Heart right ventricle (tissue), 16 donors: ENCODE data around the gene NTHL1. TPM values are rescaled to one million over a fixed set of nuclear protein-coding genes. Genes with fewer than 3 reads are reported as not detected.

Source experiments
- ATAC-seq, 8 donors: fragments of 200-7000 bp; cut with Tn5 transposase; one replicate each; pipeline ENCODE4 v1.9.1; 2020; ENCODE audit warnings: mild to moderate bottlenecking in 8 of 8, moderate library complexity in 8 of 8, moderate number of reproducible peaks in 1 of 8
- DNase-seq, 2 donors: peaks; one replicate each; pipeline ENCODE4 v3.0.0-alpha.2; 2020
- H3K27ac ChIP-seq, 10 donors: fragments of 200-600 bp; sonication (generic) in 2 of 10; one replicate each; pipeline versions ENCODE4 v1.5.0 to v1.8.0; 2020 to 2022; ENCODE audit warnings: mild to moderate bottlenecking in 3 of 10
- H3K27me3 ChIP-seq, 7 donors: fragments of 200-600 bp; one replicate each; pipeline ENCODE4 v1.8.0; 2021 to 2022; ENCODE audit warnings: mild to moderate bottlenecking in 2 of 7
- H3K36me3 ChIP-seq, 9 donors: fragments of 200-600 bp; sonication (generic) in 1 of 9; one replicate each; pipeline versions ENCODE4 v1.5.0 to v1.8.0; 2020 to 2022; ENCODE audit warnings: mild to moderate bottlenecking in 2 of 9
- H3K4me1 ChIP-seq, 9 donors: fragments of 200-600 bp; sonication (generic) in 1 of 9; one replicate each; pipeline versions ENCODE4 v1.5.0 to v1.8.0; 2020 to 2022; ENCODE audit warnings: mild to moderate bottlenecking in 4 of 9
- H3K4me3 ChIP-seq, 10 donors: fragments of 200-600 bp; sonication (generic) in 2 of 10; one replicate each; pipeline versions ENCODE4 v1.5.0 to v1.8.0; 2020 to 2022; ENCODE audit warnings: mild to moderate bottlenecking in 7 of 10, moderate library complexity in 2 of 10
- H3K9me3 ChIP-seq, 11 donors: fragments of 200-600 bp in 10 of 11; sonication (generic) in 2 of 11; one replicate each; pipeline versions ENCODE4 v1.5.0 to v1.8.0; 2013 to 2022; ENCODE audit warnings: mild to moderate bottlenecking in 2 of 11, control low read depth in 1 of 11, moderate library complexity in 1 of 11
- WGBS, 2 donors: extraction: QIAGEN DNeasy Blood & Tissue Kit; methylation state at CpG; one replicate each; pipeline ENCODE4 v1.1.7; 2013; ENCODE audit warnings: inconsistent platforms in 1 of 2; 5-methylcytosine and 5-hydroxymethylcytosine counted together
- intact Hi-C, 10 donors: fragments of 100-400 bp; cut with DNase I; formaldehyde crosslinking; loops; one replicate each; pipeline versions ENCODE4 v1.11.1 to v1.14.2; 2022
- polyA plus RNA-seq, 2 donors: library from polyadenylated mRNA; stranded (reverse); fragments of 200-250 nt; gene quantifications; one replicate each; pipeline ENCODE4 v1.2.3, GENCODE V29; 2013
- total RNA-seq, 10 donors: library from RNA; stranded (reverse); fragmentation: NEBNext Ultra II Directional in 3 of 10; extraction: Animal tissue kit (Norgen Biotek cat#: 25700) in 3 of 10; gene quantifications; one replicate each; pipeline versions ENCODE4 v1.2.1 to v1.2.4, GENCODE V29; 2021 to 2023
- TF ChIP-seq, protein P1 (sequence below), 9 donors: fragments of 200-600 bp; sonication (generic) in 2 of 9; IDR thresholded peaks; one replicate each; pipeline versions ENCODE4 v1.5.0 to v1.8.0; 2021 to 2022; ENCODE audit warnings: antibody characterized with exemption in 9 of 9, mild to moderate bottlenecking in 5 of 9, moderate library complexity in 1 of 9
- donor health status: Arrhythmogenic right ventricular cardiomyopathy.
- donor health status: ischemic (EF 13 %, LVEDD 7.1; RV severe dilation, severe dysfunction).
- donor health status: healthy with polysubstance abuse.
- donor health status: DM: no; HTN: yes; CAD: no.
- donor health status: DM: no; HTN: no; CAD: no.
- donor health status: ischemic (EF 25% LVEDD 6.9; RV normal size, moderate dysfunction).
- donor health status: ischemic (EF 25% LVEDD 5.7; RV mildly dilated, moderate dysfunction).
- donor health status: healthy.
- donor health status: DM: yes; HTN: yes; CAD: no.
- donor health status: Ischemic cardiomyopathy.
- donor health status: ischemic (EF 35%, LVEDD 5.7; RV mildly dilated, moderate dysfunction).
- donor health status: nonischemic (EF 11% LVEDD 7.7; RV severe dilation, severe dysfunction).
- donor health status: DM: yes; HTN: yes; CAD: no.
- donor health status: PGD.
- donor health status: ischemic (EF 29% LVEDD 5.4; RV normal size, mild dysfunction).
- donor health status: nonischemic (EF 23%, LVEDD 6.1; RV moderate dilation, normal function).

NTHL1 gene
- total and polyA plus RNA-seq, 12 donors, result 9.8 to 51.9 (median 13.9) TPM

DNA sequence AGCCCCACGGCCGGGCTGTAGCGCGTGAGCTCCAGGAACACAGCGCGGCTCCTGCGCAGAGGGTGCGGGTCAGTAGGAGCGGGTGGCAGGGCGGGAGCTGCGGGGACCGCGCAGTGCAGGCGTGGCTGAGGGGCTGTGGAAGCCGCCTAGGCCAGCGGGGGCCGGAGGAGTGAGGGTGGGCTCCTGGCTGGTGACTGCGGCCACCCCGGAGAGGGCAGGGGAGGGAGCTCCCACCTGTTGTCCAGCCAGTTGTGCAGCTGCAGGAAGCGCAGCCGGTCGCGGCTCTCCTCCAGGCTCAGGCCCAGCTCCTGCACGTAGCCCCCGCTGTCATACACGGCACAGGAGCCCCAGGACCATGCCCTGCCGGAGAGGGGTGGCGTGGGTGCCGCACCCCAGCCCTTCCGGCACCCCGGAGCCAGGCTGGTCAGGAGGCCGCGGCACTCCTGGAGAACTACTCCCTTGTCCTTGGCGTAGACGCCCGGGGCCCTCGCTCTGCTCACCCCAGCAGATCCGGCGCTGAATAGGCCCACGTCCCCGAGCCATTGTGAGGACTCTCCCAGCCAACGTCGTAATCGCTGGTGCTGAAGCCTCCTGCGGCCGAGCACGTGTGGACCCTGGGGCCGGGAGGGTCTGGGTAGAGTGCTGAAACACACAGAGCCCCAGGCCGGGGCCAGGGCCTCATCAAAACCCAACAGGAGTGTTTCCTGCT, 44.1 kb upstream of the NTHL1 start:
- peaks cover 0 to 16% (median 0%) of the 10 kb centered on the region in 9 donors for H3K4me1 ChIP-seq
- peak overlapping the region in 4 of 10 donors; percentile 14 to 41 (median 22) for H3K27ac ChIP-seq
- intact Hi-C loops, result no loop called here
- ATAC-seq, result peak in 2 of 8 donors; percentile 1 to 7
- TF ChIP-seq, protein P1, sequence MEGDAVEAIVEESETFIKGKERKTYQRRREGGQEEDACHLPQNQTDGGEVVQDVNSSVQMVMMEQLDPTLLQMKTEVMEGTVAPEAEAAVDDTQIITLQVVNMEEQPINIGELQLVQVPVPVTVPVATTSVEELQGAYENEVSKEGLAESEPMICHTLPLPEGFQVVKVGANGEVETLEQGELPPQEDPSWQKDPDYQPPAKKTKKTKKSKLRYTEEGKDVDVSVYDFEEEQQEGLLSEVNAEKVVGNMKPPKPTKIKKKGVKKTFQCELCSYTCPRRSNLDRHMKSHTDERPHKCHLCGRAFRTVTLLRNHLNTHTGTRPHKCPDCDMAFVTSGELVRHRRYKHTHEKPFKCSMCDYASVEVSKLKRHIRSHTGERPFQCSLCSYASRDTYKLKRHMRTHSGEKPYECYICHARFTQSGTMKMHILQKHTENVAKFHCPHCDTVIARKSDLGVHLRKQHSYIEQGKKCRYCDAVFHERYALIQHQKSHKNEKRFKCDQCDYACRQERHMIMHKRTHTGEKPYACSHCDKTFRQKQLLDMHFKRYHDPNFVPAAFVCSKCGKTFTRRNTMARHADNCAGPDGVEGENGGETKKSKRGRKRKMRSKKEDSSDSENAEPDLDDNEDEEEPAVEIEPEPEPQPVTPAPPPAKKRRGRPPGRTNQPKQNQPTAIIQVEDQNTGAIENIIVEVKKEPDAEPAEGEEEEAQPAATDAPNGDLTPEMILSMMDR (IDR thresholded peaks at IDR 0.05), result no peak
- WGBS, 2 donors, result 80 to 81% methylated on average over 49 of the region's 49 CpGs
- H3K4me3 ChIP-seq, result no peak overlapping the region
- peaks cover 5 to 96% (median 68%) of the 10 kb centered on the region in 9 donors for H3K36me3 ChIP-seq
- H3K27me3 ChIP-seq, result no peaks in the 10 kb centered on the region
- DNase-seq, result no peak
- no peaks in the 10 kb centered on the region for H3K9me3 ChIP-seq

DNA sequence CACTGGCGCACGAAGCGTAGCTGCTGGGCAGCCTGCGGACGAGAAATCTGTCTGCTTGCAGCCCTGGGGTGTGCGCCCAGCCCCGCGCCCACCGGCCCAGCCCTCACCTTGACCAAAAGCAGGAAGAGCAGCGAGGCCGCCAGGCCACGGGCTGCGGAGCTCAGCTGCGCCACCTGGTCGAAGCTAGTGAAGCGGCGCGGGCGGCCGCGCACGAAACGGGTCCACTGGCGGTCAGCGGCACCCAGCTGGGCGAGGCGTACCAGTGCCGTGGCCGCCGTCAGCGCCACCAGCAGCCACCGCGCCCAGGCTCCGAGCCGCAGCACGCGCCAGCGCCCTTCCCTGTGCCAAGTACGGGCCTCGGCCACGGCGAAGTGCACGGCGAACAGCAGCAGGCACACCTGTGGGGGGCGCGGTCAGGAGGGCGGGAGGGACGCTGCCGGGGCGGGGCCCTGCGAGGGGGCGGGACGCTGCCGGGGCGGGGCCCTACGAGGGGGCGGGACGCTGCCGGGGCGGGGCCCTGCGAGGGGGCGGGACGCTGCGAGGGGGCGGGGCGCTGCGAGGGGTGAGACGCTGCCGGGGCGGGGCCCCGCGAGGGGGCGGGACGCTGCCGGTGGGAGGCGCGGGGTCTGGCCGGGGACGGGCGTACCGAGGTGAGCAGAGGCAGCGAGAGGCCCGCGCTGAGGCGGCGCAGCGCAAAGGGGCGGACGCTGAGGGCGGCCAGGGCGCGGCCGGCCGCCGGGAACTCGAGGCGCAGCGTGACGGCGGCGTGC, 43.3 kb upstream of the NTHL1 start:
- Histone ChIP-seq H3K4me3 (peak overlapping the region in 5 of 10 donors; percentile 2 to 24 (median 11)), H3K36me3 (peaks cover 0 to 96% (median 73%) of the 10 kb centered on the region in 9 donors), H3K4me1 (peaks cover 0 to 16% (median 0%) of the 10 kb centered on the region in 9 donors), H3K27ac (peak overlapping the region in 9 of 10 donors; percentile 71 to 88 (median 78)), H3K9me3 (no peaks in the 10 kb centered on the region), H3K27me3 (no peaks in the 10 kb centered on the region)
- intact Hi-C loops, result no loop called here
- 63 to 67% methylated on average over 69 to 101 of the region's 101 CpGs for whole genome bisulfite sequencing, 2 donors
- peak; percentile 43 to 73 for DNase-seq
- ATAC-seq, result peak; percentile 15 to 61 (median 28)
- TF ChIP-seq, protein P1 (IDR thresholded peaks at IDR 0.05), result peak in 3 of 9 donors; percentile 21 to 37 (median 25)

DNA sequence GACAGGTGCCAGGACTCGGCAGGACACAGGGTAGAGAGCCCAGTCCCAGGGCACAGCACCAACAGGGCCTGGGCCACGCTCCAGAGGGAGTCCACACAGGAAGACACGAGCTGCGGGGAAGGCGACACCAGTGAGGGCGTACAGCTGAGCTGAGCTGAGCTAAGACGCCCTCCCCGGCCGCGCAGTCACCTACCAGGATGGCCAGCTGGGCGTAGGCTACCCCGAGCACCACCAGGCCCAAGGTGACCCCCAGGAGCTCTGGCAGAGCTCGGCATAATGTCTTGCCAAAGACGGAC, 42.8 kb upstream of the NTHL1 start:
- TF ChIP-seq, protein P1 (IDR thresholded peaks at IDR 0.05), result no peak
- DNase-seq (peak in 1 of 2 donors; percentile 58), ATAC-seq (peak; percentile 16 to 62 (median 31))
- Histone ChIP-seq H3K4me1 (peaks cover 0 to 16% (median 0%) of the 10 kb centered on the region in 9 donors), H3K27me3 (no peaks in the 10 kb centered on the region), H3K27ac (peak overlapping the region in 9 of 10 donors; percentile 71 to 88 (median 78)), H3K9me3 (no peaks in the 10 kb centered on the region), H3K36me3 (peaks cover 0 to 96% (median 72%) of the 10 kb centered on the region in 9 donors), H3K4me3 (peak overlapping the region in 5 of 10 donors; percentile 2 to 24 (median 11))
- intact Hi-C loops, result no loop called here
- 64 to 73% methylated on average over 14 of the region's 14 CpGs for WGBS, 2 donors

DNA sequence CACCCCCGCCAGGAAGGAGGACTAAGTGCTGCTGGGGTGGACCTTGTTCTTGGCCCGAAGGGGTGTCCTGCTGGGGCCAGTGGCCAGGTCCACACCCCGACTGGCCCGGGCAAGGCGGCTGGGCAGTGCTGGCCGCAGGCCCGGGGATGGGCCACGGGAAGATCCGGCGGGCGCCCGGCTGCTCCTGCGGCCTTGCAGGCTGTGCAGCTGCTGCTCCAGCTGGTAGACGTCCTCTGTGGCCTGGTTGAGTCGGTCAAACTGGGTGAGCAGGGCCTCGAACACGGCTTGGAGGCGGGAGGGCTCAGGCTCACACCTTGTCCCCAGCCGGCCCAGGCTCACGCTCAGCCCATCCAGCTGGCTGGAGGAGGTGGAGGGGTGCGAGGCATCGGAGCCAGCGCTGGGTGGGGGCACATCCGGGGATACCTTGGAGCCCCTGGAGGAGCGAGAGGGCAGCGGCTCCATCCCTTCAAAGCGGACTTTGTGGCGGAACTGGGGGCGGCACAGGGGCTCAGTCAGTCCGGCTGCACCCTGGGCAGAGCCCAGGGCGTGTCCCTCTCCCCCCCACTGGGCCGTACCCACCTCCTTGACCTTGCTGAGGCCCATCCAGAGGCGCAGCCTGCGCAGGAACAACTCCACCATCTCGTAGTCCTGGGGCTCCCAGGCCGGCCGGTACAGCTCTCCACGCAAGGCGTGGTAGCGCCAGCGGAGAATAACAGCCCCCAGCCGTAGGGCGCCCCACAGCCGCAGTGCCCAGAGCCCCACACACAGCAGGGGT, 42.3 kb upstream of the NTHL1 start:
- ATAC-seq (peak in 4 of 8 donors; percentile 0 to 9 (median 0)), DNase-seq (no peak)
- Histone ChIP-seq H3K36me3 (peaks cover 0 to 96% (median 73%) of the 10 kb centered on the region in 9 donors), H3K27me3 (no peaks in the 10 kb centered on the region), H3K9me3 (no peaks in the 10 kb centered on the region), H3K4me1 (peaks cover 0 to 16% (median 0%) of the 10 kb centered on the region in 9 donors), H3K27ac (peak overlapping the region in 9 of 10 donors; percentile 71 to 88 (median 78)), H3K4me3 (peak overlapping the region in 4 of 10 donors; percentile 2 to 24 (median 16))
- TF ChIP-seq, protein P1 (IDR thresholded peaks at IDR 0.05), result no peak
- intact Hi-C loops, result loop anchor here in 3 of 10 donors (5.0 to 10.0 kb wide), 3 partner anchors 38 to 65 kb away; partner anchors contain the start of genes NHERF2 (in 1 of the 3) and RAB26 (in 1 of the 3)
- WGBS, 2 donors, result 90 to 91% methylated on average over 44 of the region's 44 CpGs
